MG63 (cell line): Measurements from ENCODE around the gene BDKRB1. TPM values are rescaled to one million over a fixed set of nuclear protein-coding genes. Genes with fewer than 3 reads are reported as not detected.
"Not testable (repeated sequence)": the region's sequence is repeated elsewhere in the genome, so short reads cannot be mapped to it uniquely, and the experiment has no call there.

ENCODE experiments used
- DNase-seq: peaks from one replicate; pipeline ENCODE4 v3.0.0-alpha.2; 2020
- H3K27me3 ChIP-seq: fragments of 250-450 bp; sonication (Bioruptor Pico); 2 replicates; pipeline ENCODE4 v1.5.1; 2020; ENCODE audit warnings: mild to moderate bottlenecking, moderate library complexity
- H3K36me3 ChIP-seq: fragments of 250-450 bp; sonication (Bioruptor Pico); 2 replicates; pipeline ENCODE4 v1.5.1; 2020; ENCODE audit warnings: mild to moderate bottlenecking, moderate library complexity
- H3K4me3 ChIP-seq: fragments of 250-450 bp; sonication (Bioruptor Pico); 2 replicates; pipeline ENCODE4 v1.5.1; 2020; ENCODE audit warnings: mild to moderate bottlenecking, moderate library complexity
- H3K9me3 ChIP-seq: fragments of 250-450 bp; sonication (Bioruptor Pico); 2 replicates; pipeline ENCODE4 v1.5.1; 2020; ENCODE audit warnings: mild to moderate bottlenecking, moderate library complexity
- total RNA-seq: library from RNA; depleted of rRNA; stranded (reverse); fragments of >200 nt; shearing (Covaris generic); gene quantifications from 2 replicates; pipeline ENCODE4 v1.2.3, GENCODE V29; 2014; ENCODE audit warnings: low replicate concordance

Gene BDKRB1
- total RNA-seq, 1 experiment from 2014 or later = 30.5 TPM

- no peaks in the 10 kb centered on the region; the same call in 1 of the 2 replicates for H3K36me3 ChIP-seq
- H3K4me3 ChIP-seq = no peak overlapping the region
- no peak for DNase-seq
- H3K9me3 ChIP-seq = no peaks in the 10 kb centered on the region
- no peaks in the 10 kb centered on the region for H3K27me3 ChIP-seq
Observed at GRCh38 chr14:96227428-96227827, 28.6 kb upstream of the BDKRB1 start.

- H3K4me3 ChIP-seq = no peak overlapping the region
- no peaks in the 10 kb centered on the region for H3K27me3 ChIP-seq
- H3K9me3 ChIP-seq = no peaks in the 10 kb centered on the region
- DNase-seq = no peak
- H3K36me3 ChIP-seq = no peaks in the 10 kb centered on the region; the same call in 1 of the 2 replicates
Observed at GRCh38 chr14:96229315-96229714, 26.7 kb upstream of the BDKRB1 start.

DNA sequence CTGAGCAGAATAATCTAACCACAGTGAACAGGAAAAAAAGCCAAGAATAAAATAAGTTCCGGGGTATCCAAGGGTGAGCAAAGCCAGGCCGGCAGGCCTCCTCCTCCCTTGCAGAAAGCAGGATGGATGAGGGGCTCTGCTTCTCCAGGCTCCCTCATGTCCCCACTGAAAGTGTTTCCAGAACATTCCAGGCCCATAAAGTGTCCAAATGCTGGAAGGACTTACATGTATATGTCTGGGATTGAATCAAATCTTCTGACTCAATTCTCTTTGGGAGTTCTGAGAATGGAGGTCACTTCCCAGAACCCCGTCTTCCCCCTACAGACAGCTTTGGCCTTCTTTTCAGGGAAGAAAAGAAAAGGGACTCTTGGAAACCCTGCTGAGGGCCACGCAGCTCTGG, 25.0 kb upstream of the BDKRB1 start:
- Histone ChIP-seq H3K4me3 (no peak overlapping the region), H3K36me3 (no peaks in the 10 kb centered on the region)

DNA sequence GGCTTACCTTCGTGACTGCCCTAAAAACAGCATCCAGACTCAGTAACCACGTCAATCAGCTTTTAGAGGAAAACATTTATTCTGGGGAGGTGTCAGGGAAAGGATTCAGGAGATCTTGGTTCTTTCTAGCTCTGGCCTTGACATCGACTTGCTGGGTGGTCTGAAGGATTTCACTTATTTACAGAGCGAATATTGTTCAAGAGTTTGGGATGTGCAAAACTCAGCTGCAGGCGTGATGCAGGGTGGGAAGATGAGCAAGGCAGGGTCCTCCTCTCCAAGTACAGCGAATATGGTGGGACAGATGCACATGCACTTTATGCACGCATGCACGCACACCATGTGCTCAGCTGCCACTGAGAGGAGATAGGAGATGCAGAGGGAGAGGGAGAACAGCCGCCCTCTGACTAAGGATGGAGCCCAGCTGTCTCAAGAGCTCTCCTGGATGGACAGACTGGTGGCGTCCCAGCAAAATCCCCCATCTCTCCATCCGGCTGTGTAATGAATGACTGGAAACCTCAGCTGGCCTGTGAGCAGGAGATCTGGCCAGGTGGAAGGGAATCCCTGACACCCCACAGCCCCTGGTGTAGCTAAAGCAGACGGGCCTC, 24.4 kb upstream of the BDKRB1 start:
- Histone ChIP-seq H3K36me3 (no peaks in the 10 kb centered on the region), H3K9me3 (no peaks in the 10 kb centered on the region), H3K27me3 (no peaks in the 10 kb centered on the region), H3K4me3 (no peak overlapping the region)
- no peak for DNase-seq

More for the DNA sequence above, 25.0 kb upstream of the BDKRB1 start:
- DNase-seq = no peak
- no peaks in the 10 kb centered on the region for H3K27me3 ChIP-seq
- H3K9me3 ChIP-seq = no peaks in the 10 kb centered on the region

DNA sequence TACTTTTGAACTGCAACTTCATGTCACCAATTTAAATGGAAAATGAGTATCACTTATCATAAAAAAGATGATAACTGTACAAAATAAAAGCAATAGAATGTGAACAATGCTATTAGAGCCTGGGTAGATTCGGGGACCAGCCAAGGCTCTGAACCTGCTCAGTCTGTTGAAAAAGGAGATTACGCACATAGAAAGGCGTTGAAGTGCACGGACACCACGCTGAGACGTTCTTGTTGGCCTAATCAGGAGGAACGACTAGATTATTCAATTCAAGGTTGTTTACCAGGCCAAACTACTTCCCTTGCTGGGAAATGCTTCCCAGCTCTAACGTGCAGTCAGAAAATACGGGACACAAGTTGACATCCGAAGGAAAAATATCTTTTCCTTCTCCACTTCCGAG, 23.5 kb upstream of the BDKRB1 start:
- H3K9me3 ChIP-seq = no peaks in the 10 kb centered on the region
- DNase-seq = no peak
- no peaks in the 10 kb centered on the region for H3K36me3 ChIP-seq
- no peak overlapping the region for H3K4me3 ChIP-seq
- no peaks in the 10 kb centered on the region for H3K27me3 ChIP-seq

DNA sequence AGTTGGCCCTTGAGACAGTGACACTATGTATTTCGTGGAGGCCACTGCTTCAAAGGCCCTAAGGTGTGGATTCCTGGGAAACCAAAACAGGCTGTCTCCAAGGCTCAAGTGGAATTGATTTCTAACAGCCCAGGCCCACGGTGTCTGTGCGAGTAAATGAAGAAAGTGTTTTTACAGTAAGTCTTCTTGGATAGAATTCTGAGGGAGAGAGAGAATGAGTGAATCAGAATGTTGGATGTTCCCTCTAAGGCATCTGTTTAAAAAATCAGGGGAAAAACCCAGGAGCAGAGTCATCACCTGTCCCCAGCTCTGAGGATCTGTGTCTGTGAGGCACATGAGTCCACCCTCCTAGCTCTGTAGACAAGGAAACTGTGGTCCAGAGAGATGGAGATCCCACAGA, 22.3 kb upstream of the BDKRB1 start:
- Histone ChIP-seq H3K9me3 (no peaks in the 10 kb centered on the region), H3K27me3 (no peaks in the 10 kb centered on the region), H3K4me3 (no peak overlapping the region), H3K36me3 (no peaks in the 10 kb centered on the region; the same call in 1 of the 2 replicates)
- DNase-seq = no peak

DNA sequence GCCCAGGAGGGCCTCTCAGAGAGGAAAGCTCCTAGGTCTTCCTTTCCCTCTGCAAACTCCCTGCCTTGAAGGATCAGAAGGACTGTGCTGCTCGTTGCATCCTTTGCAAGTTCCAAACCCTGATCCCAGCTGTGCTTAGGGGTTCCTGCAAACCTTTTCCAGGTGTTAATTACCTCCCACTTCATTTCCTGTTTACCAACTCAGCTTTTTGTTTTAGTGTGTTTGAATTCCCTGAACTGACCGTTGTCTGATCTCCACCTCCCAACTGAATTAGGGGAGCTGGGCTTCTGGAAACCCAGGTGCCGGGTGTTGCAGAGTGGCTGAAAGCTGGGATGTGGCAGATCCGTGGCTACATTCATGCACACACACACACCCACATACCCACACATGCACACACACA, 20.6 kb upstream of the BDKRB1 start:
- DNase-seq = no peak
- H3K4me3 ChIP-seq = no peak overlapping the region
- no peaks in the 10 kb centered on the region for H3K27me3 ChIP-seq
- H3K36me3 ChIP-seq = no peaks in the 10 kb centered on the region; the same call in 1 of the 2 replicates
- H3K9me3 ChIP-seq = no peaks in the 10 kb centered on the region

- Histone ChIP-seq H3K36me3 (peaks cover 5% of the 10 kb centered on the region; the same call in 1 of the 2 replicates), H3K27me3 (no peaks in the 10 kb centered on the region), H3K9me3 (no peaks in the 10 kb centered on the region), H3K4me3 (no peak overlapping the region)
- DNase-seq = no peak
Observed at GRCh38 chr14:96237641-96238040, 18.4 kb upstream of the BDKRB1 start.

DNA sequence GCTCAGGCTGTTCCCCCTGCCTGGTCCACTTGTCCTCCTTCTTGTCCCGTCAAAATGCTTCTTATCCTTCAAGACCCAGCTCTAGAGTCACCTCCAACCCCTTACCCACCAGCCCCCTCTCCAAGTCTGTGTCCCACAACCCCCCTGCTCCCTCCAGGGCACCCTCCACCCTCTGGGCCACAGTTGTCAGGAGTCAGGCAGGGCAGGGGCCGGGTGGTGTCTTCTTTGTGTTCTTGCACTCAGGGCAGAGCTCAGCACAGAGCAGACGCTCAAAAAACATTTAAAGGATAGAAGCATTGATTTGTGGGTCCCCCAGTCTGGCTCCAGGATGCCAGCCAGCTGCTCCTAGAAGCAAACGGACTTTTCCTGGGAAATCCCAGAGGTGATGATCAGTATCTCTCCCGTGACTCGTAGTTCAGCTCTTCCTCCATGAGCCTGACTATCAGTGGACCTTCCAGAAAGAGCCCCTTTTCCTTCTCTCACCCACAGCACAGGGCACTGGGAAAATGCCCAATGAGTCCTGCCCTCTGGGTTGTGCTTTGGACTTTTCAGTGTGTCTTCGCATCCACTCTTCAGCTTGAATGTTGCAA, 17.2 kb upstream of the BDKRB1 start:
- Histone ChIP-seq H3K27me3 (no peaks in the 10 kb centered on the region), H3K9me3 (no peaks in the 10 kb centered on the region), H3K4me3 (no peak overlapping the region), H3K36me3 (peaks cover 5% of the 10 kb centered on the region; the same call in 1 of the 2 replicates)
- DNase-seq = no peak

GRCh38 chr14:96239711-96240141, 16.3 kb upstream of the BDKRB1 start:
- Histone ChIP-seq H3K4me3 (no peak overlapping the region), H3K9me3 (no peaks in the 10 kb centered on the region), H3K27me3 (no peaks in the 10 kb centered on the region), H3K36me3 (peaks cover 5% of the 10 kb centered on the region; the same call in 1 of the 2 replicates)
- no peak for DNase-seq

- H3K4me3 ChIP-seq = no peak overlapping the region
- H3K36me3 ChIP-seq = peaks cover 5% of the 10 kb centered on the region; the same call in 1 of the 2 replicates
- no peak for DNase-seq
- no peaks in the 10 kb centered on the region for H3K9me3 ChIP-seq
- H3K27me3 ChIP-seq = no peaks in the 10 kb centered on the region
Observed at GRCh38 chr14:96240641-96241040, 15.4 kb upstream of the BDKRB1 start.

GRCh38 chr14:96242126-96242525, 13.9 kb upstream of the BDKRB1 start:
- DNase-seq = no peak
- Histone ChIP-seq H3K9me3 (no peaks in the 10 kb centered on the region), H3K27me3 (no peaks in the 10 kb centered on the region), H3K4me3 (no peak overlapping the region), H3K36me3 (peaks cover 5% of the 10 kb centered on the region; the same call in 1 of the 2 replicates)

DNA sequence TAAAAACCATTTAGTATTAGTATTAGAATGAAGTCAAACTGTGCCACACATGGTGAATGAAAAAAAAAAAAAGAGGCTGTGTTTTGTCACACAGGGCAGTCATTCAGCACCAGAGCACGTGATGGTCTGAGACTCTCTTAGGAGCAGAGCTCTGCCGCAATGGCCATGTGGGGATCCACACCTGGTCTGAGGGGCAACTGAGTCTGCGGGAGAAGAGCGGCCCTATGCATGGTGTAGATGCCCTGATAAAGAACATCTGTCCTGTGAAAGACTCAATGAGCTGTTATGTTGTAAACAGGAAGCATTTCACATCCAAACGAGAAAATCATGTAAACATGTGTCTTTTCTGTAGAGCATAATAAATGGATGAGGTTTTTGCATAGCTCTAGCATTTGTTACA, 12.2 kb upstream of the BDKRB1 start:
- DNase-seq = no peak
- H3K9me3 ChIP-seq = no peaks in the 10 kb centered on the region
- no peaks in the 10 kb centered on the region for H3K27me3 ChIP-seq
- peaks cover 8% of the 10 kb centered on the region for H3K36me3 ChIP-seq
- H3K4me3 ChIP-seq = no peak overlapping the region

- H3K36me3 ChIP-seq, H3K4me3 ChIP-seq, DNase-seq: not testable (repeated sequence)
Observed at GRCh38 chr14:96245074-96245473, 10.9 kb upstream of the BDKRB1 start.

DNA sequence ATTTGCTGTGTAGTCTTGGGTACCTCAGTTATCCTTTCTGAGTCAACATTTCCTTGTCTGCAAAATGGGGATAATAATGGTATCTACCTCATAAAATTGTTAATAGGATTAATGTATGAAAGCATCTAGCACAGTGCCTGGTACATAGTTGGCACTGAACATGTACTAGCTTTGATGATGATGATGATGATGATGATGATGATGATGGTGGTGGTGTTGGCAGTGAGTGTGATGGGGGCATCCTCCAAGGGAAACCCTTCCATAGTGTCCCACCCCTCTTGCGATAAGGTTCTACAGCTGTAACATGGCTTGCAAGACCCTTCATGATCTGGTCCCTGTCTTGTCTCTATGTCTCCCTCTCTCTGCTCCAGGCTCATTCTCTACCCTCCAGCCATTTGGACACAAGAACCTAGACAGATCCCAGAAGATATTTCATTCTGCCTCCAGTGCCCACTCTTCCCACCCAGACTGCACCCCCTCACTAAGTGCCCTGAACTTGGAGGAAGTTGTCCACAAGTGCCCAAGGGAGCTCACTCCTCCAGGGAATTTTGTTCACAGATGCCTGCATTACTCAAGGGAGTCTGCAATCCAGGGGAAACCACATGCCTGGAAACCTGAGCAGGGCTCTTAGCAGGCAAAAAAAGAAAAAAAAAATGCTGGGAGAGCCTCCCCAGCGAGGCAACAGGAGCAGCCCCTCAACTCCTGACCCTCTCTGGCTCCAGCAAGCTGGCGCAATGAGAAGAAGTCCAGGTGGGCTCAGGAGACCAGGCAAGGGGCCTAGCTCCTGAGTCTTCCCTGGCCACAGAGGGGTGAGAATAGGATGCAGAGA, 10.1 kb upstream of the BDKRB1 start:
- Histone ChIP-seq H3K27me3 (no peaks in the 10 kb centered on the region), H3K4me3 (no peak overlapping the region), H3K36me3 (peaks cover 8% of the 10 kb centered on the region), H3K9me3 (no peaks in the 10 kb centered on the region)
- no peak for DNase-seq

More at GRCh38 chr14:96245074-96245473, 10.9 kb upstream of the BDKRB1 start:
- H3K27me3 ChIP-seq, H3K9me3 ChIP-seq: not testable (repeated sequence)

DNA sequence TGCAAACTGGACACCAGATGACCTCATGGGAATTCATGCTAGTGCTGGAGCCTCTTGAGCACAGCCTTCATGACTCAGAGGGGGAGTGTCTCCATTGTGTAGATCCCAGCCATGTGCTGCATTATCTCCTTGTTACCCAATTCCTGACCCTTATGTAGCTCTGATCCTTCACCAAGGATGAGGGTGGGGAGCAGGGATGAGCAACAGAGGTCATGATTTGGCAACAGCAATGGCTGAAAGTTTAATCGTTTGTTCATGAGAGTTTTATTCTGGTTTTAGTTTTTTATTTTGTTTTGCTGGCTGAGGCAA, 9.5 kb upstream of the BDKRB1 start:
- no peak overlapping the region for H3K4me3 ChIP-seq
- H3K9me3 ChIP-seq = no peaks in the 10 kb centered on the region
- H3K27me3 ChIP-seq = no peaks in the 10 kb centered on the region
- peak; percentile 75 for DNase-seq
- peaks cover 7% of the 10 kb centered on the region for H3K36me3 ChIP-seq

DNA sequence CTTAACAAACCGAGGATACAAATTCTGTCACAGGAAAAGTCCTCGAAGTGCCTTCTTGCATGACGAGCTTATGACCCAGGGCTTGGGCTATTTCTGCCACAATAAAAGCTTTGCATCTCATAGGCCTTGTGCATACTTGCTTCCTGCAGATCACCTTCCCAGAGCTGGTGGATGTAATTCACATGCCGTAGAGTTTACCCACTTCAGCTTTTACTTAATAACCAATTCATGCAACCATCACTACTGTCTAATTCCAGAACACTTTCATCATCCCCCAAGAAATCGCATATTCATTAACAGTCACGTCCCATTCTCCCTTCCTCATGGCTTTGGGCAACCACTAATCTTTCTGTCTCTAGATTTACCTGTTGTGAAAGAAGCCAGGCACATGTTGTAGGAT, 9.0 kb upstream of the BDKRB1 start:
- DNase-seq = no peak

More for the DNA sequence above, 9.0 kb upstream of the BDKRB1 start:
- no peaks in the 10 kb centered on the region for H3K27me3 ChIP-seq
- H3K4me3 ChIP-seq = no peak overlapping the region
- no peaks in the 10 kb centered on the region for H3K9me3 ChIP-seq
- peaks cover 3% of the 10 kb centered on the region for H3K36me3 ChIP-seq
